Sciatic nerve (tissue), 2 donors: ENCODE measurements around the gene CST3. TPM values are rescaled to one million over a fixed set of nuclear protein-coding genes. Genes with fewer than 3 reads are reported as not detected.
"Not testable (repeated sequence)": the region's sequence is repeated elsewhere in the genome, so short reads cannot be mapped to it uniquely, and the experiment has no call there.

Experiments
- ATAC-seq: fragments of 200-7000 bp; cut with Tn5 transposase; one replicate; pipeline ENCODE4 v1.9.1; 2020; ENCODE audit warnings: mild to moderate bottlenecking, moderate library complexity
- DNase-seq: peaks from one replicate; pipeline ENCODE4 v3.0.0-alpha.2; 2020; ENCODE audit warnings: low spot score
- intact Hi-C: fragments of 100-400 bp; cut with DNase I; formaldehyde crosslinking; loops from one replicate; pipeline ENCODE4 v1.14.2; 2022
- total RNA-seq: library from RNA; stranded (reverse); fragmentation: NEBNext Ultra II Directional; extraction: Animal tissue kit (Norgen Biotek cat#: 25700); gene quantifications from one replicate; pipeline ENCODE4 v1.2.1, GENCODE V29; 2021
- donor health status: DM: no; HTN: no; CAD: no.
- donor health status: DM: no; HTN: no; CAD: no.

The CST3 gene
- total RNA-seq, 1 donor from 2014 or later = 731 TPM

- DNase-seq = peak; percentile 59
- intact Hi-C loops = no loop called here
- ATAC-seq = peak; percentile 25
These were observed 5.6 kb downstream of the CST3 start for GRCh38 chr20:23631981-23632710.

- ATAC-seq (no peak), DNase-seq (no peak)
- intact Hi-C loops = no loop called here
These were observed 6.4 kb downstream of the CST3 start for GRCh38 chr20:23631226-23631822.

- DNase-seq (no peak), ATAC-seq (no peak)
- intact Hi-C loops = no loop called here
These were observed 7.3 kb downstream of the CST3 start for GRCh38 chr20:23630392-23630849.

GRCh38 chr20:23629542-23630391 lies 8.0 kb downstream of the CST3 start:
- intact Hi-C loops = no loop called here
- ATAC-seq (no peak), DNase-seq (no peak)

GRCh38 chr20:23629017-23629541 lies 8.7 kb downstream of the CST3 start:
- DNase-seq (peak; percentile 66), ATAC-seq (peak; percentile 78)
- intact Hi-C loops = no loop called here

- DNase-seq (no peak), ATAC-seq (no peak)
- intact Hi-C loops = no loop called here
These were observed 9.2 kb downstream of the CST3 start for GRCh38 chr20:23628402-23629016.

GRCh38 chr20:23627501-23627900 lies 10.3 kb downstream of the CST3 start:
- ATAC-seq (no peak), DNase-seq (no peak)
- intact Hi-C loops = no loop called here

- DNase-seq (no peak), ATAC-seq (peak; percentile 36)
- intact Hi-C loops = no loop called here
These were observed 11.6 kb downstream of the CST3 start for GRCh38 chr20:23626040-23626620.

GRCh38 chr20:23625236-23625964 lies 12.4 kb downstream of the CST3 start:
- no peak for ATAC-seq
- intact Hi-C loops = no loop called here
- DNase-seq = no peak

- intact Hi-C loops = no loop called here
- DNase-seq (no peak), ATAC-seq (no peak)
These were observed 13.4 kb downstream of the CST3 start for GRCh38 chr20:23624324-23624691.

GRCh38 chr20:23623666-23624323 lies 14.0 kb downstream of the CST3 start:
- ATAC-seq = no peak
- intact Hi-C loops = no loop called here
- no peak for DNase-seq

GRCh38 chr20:23622839-23623343 lies 14.9 kb downstream of the CST3 start:
- DNase-seq (no peak), ATAC-seq (peak; percentile 96)
- intact Hi-C loops = no loop called here

- intact Hi-C loops, ATAC-seq, DNase-seq: not testable (repeated sequence)
These were observed 15.4 kb downstream of the CST3 start for GRCh38 chr20:23622401-23622800.

GRCh38 chr20:23620670-23621386 lies 16.9 kb downstream of the CST3 start:
- DNase-seq, ATAC-seq, intact Hi-C loops: not testable (repeated sequence)

GRCh38 chr20:23614163-23614562 lies 23.6 kb downstream of the CST3 start:
- no peak for DNase-seq
- peak; percentile 32 for ATAC-seq
- intact Hi-C loops = no loop called here

GRCh38 chr20:23613676-23614075 lies 24.1 kb downstream of the CST3 start:
- intact Hi-C loops = no loop called here
- no peak for DNase-seq
- ATAC-seq = peak; percentile 89

- peak; percentile 48 for ATAC-seq
- intact Hi-C loops = no loop called here
- DNase-seq = no peak
These were observed 25.4 kb downstream of the CST3 start for GRCh38 chr20:23612396-23612795.
